GM12801 (cell line): ENCODE results near the gene NPIPA2.
"Not testable (repeated sequence)": the region's sequence is repeated elsewhere in the genome, so short reads cannot be mapped to it uniquely, and the experiment has no call there.

Experiments
- TF ChIP-seq, protein P1 (sequence below): IDR thresholded peaks from one replicate; pipeline ENCODE4 v1.5.1; 2011; ENCODE audit warnings: control low read depth; ENCODE audit not compliant: insufficient read length; ENCODE audit errors: extremely low read depth

NPIPA2 gene

DNA sequence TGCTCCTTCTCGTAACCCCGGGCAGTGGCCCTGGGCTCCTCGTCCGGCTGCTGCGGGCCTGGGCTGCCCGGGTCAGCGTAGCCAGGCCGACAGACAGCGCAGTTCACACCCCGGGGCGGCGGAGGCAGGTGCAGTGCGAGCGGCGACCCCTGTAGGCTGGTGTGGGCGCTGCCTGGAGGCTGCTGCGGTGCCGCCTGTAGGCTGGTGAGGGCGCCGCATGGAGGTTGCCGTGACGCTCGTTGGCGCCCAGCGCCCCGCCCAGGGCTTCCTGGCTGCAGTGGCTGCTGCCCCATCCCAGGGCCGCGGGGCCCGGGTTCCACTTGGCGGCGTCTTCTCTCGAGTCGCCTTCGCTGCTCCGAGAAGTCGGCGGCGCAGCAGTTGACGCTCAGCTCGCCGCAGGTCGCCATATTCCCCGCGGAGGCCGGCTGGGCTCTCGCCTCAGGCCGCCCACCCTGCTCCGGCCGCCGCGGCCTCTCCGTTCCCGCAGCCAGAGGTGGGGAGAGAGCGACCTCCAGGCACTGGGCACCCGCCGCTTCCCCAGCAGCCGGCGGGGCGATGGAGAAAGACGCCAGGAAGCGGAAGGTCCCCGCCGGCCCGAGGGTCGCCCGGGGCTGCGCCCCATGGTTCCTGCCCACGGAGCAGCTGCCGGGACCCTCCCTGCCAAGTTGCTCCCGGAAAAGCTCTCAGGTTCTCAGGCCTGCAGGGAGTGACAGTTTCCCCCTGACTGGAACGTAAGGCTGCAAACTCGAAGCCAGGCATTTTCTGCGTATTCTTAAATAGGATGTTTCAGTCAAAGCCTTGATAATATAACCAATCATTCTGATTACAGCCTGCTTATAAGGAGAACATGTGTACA is at the start of gene NPIPA2:
TSS of gene NPIPA2 (plus strand) at position 261 of the 856 bp plus-strand sequence. CDS start 5,533 bp downstream, outside the sequence.
- TF ChIP-seq, protein P1, sequence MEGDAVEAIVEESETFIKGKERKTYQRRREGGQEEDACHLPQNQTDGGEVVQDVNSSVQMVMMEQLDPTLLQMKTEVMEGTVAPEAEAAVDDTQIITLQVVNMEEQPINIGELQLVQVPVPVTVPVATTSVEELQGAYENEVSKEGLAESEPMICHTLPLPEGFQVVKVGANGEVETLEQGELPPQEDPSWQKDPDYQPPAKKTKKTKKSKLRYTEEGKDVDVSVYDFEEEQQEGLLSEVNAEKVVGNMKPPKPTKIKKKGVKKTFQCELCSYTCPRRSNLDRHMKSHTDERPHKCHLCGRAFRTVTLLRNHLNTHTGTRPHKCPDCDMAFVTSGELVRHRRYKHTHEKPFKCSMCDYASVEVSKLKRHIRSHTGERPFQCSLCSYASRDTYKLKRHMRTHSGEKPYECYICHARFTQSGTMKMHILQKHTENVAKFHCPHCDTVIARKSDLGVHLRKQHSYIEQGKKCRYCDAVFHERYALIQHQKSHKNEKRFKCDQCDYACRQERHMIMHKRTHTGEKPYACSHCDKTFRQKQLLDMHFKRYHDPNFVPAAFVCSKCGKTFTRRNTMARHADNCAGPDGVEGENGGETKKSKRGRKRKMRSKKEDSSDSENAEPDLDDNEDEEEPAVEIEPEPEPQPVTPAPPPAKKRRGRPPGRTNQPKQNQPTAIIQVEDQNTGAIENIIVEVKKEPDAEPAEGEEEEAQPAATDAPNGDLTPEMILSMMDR = not testable (repeated sequence)

DNA sequence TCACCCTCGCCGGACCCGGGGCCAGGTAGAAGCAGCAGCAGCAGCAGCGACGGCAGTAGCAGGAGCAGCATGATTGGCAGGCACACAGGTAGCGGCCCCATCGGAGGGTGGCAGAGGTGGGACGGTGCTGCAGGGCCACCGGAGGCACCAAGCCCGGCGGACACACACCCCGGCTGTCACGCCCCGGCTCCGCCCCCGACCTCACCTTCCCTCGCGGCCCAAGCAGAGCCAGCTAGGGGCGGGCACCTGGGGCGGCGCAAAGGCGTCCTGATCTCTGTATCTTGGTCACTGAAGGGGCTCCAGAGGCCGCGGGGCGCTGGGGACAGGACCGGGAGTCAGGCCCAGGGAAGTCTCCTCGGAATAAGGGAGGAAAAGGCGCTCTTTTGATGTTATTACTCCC is 48.2 kb upstream of the NPIPA2 start, which contains the start of gene PLA2G10:
TSS of gene PLA2G10 (minus strand) at position 180 of the 400 bp plus-strand sequence. CDS start at position 101, 79 bp downstream.
- TF ChIP-seq, protein P1 = not testable (repeated sequence)

DNA sequence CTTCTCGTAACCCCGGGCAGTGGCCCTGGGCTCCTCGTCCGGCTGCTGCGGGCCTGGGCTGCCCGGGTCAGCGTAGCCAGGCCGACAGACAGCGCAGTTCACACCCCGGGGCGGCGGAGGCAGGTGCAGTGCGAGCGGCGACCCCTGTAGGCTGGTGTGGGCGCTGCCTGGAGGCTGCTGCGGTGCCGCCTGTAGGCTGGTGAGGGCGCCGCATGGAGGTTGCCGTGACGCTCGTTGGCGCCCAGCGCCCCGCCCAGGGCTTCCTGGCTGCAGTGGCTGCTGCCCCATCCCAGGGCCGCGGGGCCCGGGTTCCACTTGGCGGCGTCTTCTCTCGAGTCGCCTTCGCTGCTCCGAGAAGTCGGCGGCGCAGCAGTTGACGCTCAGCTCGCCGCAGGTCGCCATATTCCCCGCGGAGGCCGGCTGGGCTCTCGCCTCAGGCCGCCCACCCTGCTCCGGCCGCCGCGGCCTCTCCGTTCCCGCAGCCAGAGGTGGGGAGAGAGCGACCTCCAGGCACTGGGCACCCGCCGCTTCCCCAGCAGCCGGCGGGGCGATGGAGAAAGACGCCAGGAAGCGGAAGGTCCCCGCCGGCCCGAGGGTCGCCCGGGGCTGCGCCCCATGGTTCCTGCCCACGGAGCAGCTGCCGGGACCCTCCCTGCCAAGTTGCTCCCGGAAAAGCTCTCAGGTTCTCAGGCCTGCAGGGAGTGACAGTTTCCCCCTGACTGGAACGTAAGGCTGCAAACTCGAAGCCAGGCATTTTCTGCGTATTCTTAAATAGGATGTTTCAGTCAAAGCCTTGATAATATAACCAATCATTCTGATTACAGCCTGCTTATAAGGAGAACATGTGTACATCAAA is 38.9 kb upstream of the NPIPA2 start, which contains the start of gene NPIPA3:
TSS of gene NPIPA3 (plus strand) at position 256 of the 856 bp plus-strand sequence. CDS start 5,533 bp downstream, outside the sequence.
- TF ChIP-seq, protein P1 = not testable (repeated sequence)
